AG04450 (cell line): ENCODE data around the gene MAPRE2. TPM values are rescaled to one million over a fixed set of nuclear protein-coding genes. Genes with fewer than 3 reads are reported as not detected.

Experiments
- CTCF ChIA-PET: fragments of 300-600, 350-600 bp; formaldehyde crosslinking; extraction: SDS; loops from one replicate; lab custom pipeline; 2022; ENCODE audit warnings: antibody characterized with exemption, inconsistent platforms; lab: Charles Lee
- POLR2A ChIA-PET: fragments of 350-600 bp; formaldehyde crosslinking; extraction: SDS; loops from one replicate; lab custom pipeline; 2021; ENCODE audit warnings: antibody characterized with exemption, inconsistent platforms; lab: Yijun Ruan, JAX
- DNase-seq: peaks from one replicate; pipeline ENCODE4 v3.0.0-alpha.2; 2011; ENCODE audit warnings: low read depth, low spot score
- H3K27ac ChIP-seq: one replicate; pipeline ENCODE4 v1.5.1; 2012; ENCODE audit warnings: low read depth, low read length, control low read depth
- H3K27me3 ChIP-seq: one replicate; pipeline ENCODE4 v1.6.0; 2012; ENCODE audit warnings: low read length; ENCODE audit not compliant: control insufficient read depth, insufficient read depth
- H3K4me3 ChIP-seq: 2 replicates; pipeline ENCODE4 v1.5.1; 2011; ENCODE audit warnings: mild to moderate bottlenecking, low read depth, low read length, control low read depth
- H3K9me3 ChIP-seq: 2 replicates; pipeline ENCODE4 v1.5.1; 2012; ENCODE audit warnings: low read length; ENCODE audit not compliant: control insufficient read depth, insufficient read depth
- polyA plus RNA-seq: library from polyadenylated mRNA; depleted of rRNA; stranded (reverse); fragments of >200 nt; gene quantifications from 2 replicates; pipeline ENCODE4 v1.2.3, GENCODE V29; 2011
- TF ChIP-seq, protein P1 (sequence below): IDR thresholded peaks from 2 replicates; pipeline ENCODE4 v1.5.1; 2011; ENCODE audit warnings: low read depth, low read length, control low read depth, inconsistent platforms

Gene MAPRE2
- polyA plus RNA-seq, 1 experiment: 48.8 TPM

DNA sequence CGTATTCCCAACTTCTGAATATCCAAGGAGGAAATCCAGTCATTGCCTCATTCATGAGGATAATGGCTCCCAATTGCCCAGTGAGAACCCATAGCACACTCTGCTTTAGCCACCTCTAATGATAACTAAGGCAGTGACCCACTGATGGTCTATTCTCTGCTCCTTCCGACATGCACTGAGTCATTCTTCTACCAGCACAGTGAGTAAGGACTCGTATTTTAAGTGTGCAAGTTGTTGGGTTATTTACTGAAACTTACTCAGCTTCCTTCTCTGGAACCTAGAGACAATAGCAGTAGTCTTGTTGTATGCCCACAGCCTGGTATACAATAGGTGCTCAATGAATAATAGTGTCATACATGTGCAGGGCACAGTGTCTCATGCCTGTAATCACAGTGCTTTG lies 118.6 kb downstream of the MAPRE2 start:
- H3K9me3 ChIP-seq: no peaks in the 10 kb centered on the region
- H3K4me3 ChIP-seq: no peak overlapping the region
- no peak overlapping the region for H3K27ac ChIP-seq
- DNase-seq: no peak
- ChIA-PET POLR2A (no interaction called here), CTCF (interaction anchor here (1.2 kb wide), 1 partner anchor 16 kb away, joined by 3 read pairs; no protein-coding TSS in a partner anchor)
- peaks cover 4% of the 10 kb centered on the region for H3K27me3 ChIP-seq
- TF ChIP-seq, protein P1, sequence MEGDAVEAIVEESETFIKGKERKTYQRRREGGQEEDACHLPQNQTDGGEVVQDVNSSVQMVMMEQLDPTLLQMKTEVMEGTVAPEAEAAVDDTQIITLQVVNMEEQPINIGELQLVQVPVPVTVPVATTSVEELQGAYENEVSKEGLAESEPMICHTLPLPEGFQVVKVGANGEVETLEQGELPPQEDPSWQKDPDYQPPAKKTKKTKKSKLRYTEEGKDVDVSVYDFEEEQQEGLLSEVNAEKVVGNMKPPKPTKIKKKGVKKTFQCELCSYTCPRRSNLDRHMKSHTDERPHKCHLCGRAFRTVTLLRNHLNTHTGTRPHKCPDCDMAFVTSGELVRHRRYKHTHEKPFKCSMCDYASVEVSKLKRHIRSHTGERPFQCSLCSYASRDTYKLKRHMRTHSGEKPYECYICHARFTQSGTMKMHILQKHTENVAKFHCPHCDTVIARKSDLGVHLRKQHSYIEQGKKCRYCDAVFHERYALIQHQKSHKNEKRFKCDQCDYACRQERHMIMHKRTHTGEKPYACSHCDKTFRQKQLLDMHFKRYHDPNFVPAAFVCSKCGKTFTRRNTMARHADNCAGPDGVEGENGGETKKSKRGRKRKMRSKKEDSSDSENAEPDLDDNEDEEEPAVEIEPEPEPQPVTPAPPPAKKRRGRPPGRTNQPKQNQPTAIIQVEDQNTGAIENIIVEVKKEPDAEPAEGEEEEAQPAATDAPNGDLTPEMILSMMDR: no peak

DNA sequence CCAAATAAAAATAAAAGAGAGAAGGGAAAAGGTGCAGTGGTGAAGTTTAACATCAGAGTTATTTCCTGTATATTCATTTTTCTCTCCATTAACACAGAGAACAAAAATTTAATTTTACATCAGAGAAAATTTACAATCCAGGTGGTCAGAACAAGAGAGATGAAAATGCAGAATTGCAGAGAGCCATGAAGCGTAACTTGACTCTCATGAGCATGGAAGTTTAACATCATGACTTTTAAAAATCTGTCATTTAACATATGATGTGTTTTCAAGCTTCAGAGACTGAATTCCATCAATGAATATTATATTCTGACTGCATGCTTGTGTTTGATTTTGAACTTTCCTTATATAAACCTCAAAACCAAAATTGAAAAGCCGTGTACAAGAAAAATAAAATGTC lies 120.3 kb downstream of the MAPRE2 start:
- ChIA-PET POLR2A (no interaction called here), CTCF (no interaction called here)
- Histone ChIP-seq H3K27me3 (peaks cover 4% of the 10 kb centered on the region), H3K27ac (no peak overlapping the region), H3K9me3 (no peaks in the 10 kb centered on the region), H3K4me3 (no peak overlapping the region)
- no peak for DNase-seq
- TF ChIP-seq, protein P1: no peak

DNA sequence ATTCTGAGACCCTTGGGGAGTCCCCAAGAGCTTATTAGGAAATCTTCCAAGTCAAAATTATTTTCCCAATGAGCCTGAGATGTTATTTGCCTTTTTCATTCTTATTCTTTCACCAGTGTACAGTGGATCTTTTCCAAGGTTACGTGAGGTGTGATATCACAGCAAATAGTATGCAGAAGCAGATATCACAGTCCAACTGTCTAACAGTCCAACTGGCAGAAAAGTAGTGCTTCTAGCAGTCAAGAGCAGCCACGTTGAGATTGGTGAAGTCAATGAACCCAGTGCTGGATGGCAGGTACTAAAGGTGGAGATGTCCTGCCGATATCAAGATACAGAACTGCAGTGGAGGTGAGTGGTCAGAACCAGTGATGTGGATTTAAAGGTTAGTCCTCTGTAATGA lies 120.7 kb downstream of the MAPRE2 start:
- Histone ChIP-seq H3K4me3 (no peak overlapping the region), H3K27me3 (peaks cover 4% of the 10 kb centered on the region), H3K27ac (no peak overlapping the region), H3K9me3 (no peaks in the 10 kb centered on the region)
- TF ChIP-seq, protein P1: no peak
- ChIA-PET CTCF (interaction anchor here (0.6 kb wide), 1 partner anchor 17 kb away, joined by 4 read pairs; no protein-coding TSS in a partner anchor), POLR2A (no interaction called here)
- no peak for DNase-seq

DNA sequence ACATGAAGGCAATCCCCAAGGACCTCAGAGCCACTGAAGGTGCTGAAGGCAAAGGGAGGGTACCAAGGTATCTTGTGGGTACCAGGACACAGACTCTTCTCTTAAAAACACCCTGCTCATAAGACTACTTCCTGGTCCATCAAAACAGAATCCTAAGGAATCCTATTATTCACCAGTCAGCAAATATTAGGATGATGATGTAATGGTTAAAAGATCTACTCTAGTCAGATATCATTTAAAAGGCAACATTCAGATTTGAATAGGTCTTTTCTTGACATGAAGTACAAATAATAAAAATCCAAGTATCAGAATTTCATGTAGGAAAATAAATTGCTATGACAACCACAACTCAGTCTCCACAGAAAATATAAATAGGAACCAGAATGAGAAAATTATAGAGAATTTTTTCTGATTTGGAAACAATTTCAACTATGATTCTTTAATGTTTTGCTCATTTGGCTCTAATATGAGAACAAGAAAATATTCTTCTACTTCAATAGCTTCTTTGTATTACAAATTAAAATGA lies 121.9 kb downstream of the MAPRE2 start:
- ChIA-PET POLR2A (no interaction called here), CTCF (no interaction called here)
- H3K27ac ChIP-seq: no peak overlapping the region
- TF ChIP-seq, protein P1: no peak
- H3K4me3 ChIP-seq: no peak overlapping the region
- peaks cover 4% of the 10 kb centered on the region for H3K27me3 ChIP-seq
- no peaks in the 10 kb centered on the region for H3K9me3 ChIP-seq
- DNase-seq: no peak

DNA sequence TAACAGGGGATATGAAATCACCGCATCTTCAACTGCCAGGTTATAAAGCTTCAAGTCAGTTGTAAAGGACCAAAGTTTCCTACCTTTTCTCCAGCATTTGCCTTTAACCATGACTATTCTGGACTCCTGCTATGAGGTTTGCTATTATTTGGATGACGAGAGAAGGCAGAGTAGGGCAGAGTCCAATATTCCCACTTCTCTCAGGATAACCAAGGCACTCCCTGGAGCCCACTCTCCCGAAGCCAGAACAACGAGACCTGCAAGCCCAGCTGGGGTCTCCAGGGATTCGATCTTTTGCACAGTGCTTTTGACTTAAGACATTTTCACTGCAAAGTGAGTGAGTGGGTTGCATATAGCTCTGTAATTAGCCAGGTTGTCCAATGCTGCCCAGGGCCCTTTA lies 122.5 kb downstream of the MAPRE2 start:
- TF ChIP-seq, protein P1: no peak
- H3K4me3 ChIP-seq: no peak overlapping the region
- ChIA-PET POLR2A (no interaction called here), CTCF (interaction anchor here (1.0 kb wide), 1 partner anchor 20 kb away, joined by 5 read pairs; no protein-coding TSS in a partner anchor)
- DNase-seq: no peak
- H3K27ac ChIP-seq: no peak overlapping the region
- no peaks in the 10 kb centered on the region for H3K9me3 ChIP-seq
- peaks cover 4% of the 10 kb centered on the region for H3K27me3 ChIP-seq
